ENCODE data around the gene RCC1. TPM values are rescaled to one million over a fixed set of nuclear protein-coding genes. Genes with fewer than 3 reads are reported as not detected.
"Not testable (repeated sequence)": the region's sequence is repeated elsewhere in the genome, so short reads cannot be mapped to it uniquely, and the experiment has no call there.

RCC1 gene
- polyA plus RNA-seq, 1 experiment = 41.5 TPM

DNA sequence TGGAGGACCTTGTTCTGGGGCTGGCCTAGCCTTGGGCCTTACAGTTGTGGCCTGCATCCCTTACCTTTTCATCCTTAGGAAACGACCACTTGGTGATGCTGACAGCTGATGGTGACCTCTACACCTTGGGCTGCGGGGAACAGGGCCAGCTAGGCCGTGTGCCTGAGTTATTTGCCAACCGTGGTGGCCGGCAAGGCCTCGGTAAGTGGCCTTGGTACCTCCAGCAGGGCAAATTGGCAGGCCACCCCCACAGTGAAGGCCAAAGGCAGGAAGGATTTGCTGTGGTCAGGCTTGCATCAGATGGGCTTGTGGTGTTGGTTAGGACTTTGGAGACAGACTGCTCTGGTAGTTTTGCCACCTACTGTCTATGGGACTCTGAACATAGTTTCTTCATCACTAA lies 29.3 kb downstream of the RCC1 start:
- ChIA-PET CTCF (no interaction called here), POLR2A (no interaction called here)
- H3K4me3 ChIP-seq (ENCODE audit: low read depth, low read length) = no peak overlapping the region
- peaks cover 20% of the 10 kb centered on the region for H3K36me3 ChIP-seq (ENCODE audit: control insufficient read depth, insufficient read depth, low read length)
- DNase-seq (ENCODE audit: low read depth) = no peak
- TF ChIP-seq, protein P1, sequence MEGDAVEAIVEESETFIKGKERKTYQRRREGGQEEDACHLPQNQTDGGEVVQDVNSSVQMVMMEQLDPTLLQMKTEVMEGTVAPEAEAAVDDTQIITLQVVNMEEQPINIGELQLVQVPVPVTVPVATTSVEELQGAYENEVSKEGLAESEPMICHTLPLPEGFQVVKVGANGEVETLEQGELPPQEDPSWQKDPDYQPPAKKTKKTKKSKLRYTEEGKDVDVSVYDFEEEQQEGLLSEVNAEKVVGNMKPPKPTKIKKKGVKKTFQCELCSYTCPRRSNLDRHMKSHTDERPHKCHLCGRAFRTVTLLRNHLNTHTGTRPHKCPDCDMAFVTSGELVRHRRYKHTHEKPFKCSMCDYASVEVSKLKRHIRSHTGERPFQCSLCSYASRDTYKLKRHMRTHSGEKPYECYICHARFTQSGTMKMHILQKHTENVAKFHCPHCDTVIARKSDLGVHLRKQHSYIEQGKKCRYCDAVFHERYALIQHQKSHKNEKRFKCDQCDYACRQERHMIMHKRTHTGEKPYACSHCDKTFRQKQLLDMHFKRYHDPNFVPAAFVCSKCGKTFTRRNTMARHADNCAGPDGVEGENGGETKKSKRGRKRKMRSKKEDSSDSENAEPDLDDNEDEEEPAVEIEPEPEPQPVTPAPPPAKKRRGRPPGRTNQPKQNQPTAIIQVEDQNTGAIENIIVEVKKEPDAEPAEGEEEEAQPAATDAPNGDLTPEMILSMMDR (IDR thresholded peaks at IDR 0.05; ENCODE audit: insufficient read depth, low read depth, low read length) = no peak
- no peaks in the 10 kb centered on the region for H3K27me3 ChIP-seq (ENCODE audit: control insufficient read depth, insufficient read depth, low read length)

DNA sequence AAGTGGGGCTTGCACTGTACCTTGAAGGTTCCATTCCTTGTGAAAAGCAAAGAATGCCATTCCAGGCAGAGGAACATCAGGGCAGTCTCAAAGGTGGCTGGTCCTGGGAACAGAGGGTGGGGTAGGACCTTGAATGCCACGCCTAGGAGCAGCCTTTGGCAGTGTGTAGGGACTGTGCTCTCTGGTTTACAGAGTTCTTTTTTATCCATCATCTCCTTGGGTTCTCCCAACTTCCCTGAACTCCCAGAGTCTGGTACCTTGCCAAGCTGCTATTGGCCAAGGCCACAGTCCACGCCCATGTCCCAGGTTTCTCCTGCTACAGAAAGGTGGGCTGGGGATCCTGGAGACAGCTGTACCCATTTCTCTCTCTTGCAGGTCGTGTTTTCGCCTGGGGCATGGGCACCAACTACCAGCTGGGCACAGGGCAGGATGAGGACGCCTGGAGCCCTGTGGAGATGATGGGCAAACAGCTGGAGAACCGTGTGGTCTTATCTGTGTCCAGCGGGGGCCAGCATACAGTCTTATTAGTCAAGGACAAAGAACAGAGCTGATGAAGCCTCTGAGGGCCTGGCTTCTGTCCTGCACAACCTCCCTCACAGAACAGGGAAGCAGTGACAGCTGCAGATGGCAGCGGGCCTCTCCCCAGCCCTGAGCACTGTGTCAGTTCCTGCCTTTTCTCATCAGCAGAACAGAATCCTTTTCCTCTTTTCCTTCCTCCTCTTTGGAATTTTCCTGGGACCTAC lies 31.8 kb downstream of the RCC1 start:
- no peaks in the 10 kb centered on the region for H3K27me3 ChIP-seq (ENCODE audit: control insufficient read depth, insufficient read depth, low read length)
- POLR2A ChIA-PET = interaction anchor here (0.5 kb wide), 1 partner anchor 106 kb away, joined by 5 read pairs; no protein-coding TSS in a partner anchor
- DNase-seq (ENCODE audit: low read depth) = no peak
- CTCF ChIA-PET = interaction anchor here (0.6 kb wide), 1 partner anchor 15 kb away, joined by 3 read pairs; no protein-coding TSS in a partner anchor
- H3K36me3 ChIP-seq (ENCODE audit: control insufficient read depth, insufficient read depth, low read length) = peaks cover 13% of the 10 kb centered on the region
- TF ChIP-seq, protein P1 (IDR thresholded peaks at IDR 0.05; ENCODE audit: insufficient read depth, low read depth, low read length) = no peak
- H3K4me3 ChIP-seq (ENCODE audit: low read depth, low read length) = no peak overlapping the region

DNA sequence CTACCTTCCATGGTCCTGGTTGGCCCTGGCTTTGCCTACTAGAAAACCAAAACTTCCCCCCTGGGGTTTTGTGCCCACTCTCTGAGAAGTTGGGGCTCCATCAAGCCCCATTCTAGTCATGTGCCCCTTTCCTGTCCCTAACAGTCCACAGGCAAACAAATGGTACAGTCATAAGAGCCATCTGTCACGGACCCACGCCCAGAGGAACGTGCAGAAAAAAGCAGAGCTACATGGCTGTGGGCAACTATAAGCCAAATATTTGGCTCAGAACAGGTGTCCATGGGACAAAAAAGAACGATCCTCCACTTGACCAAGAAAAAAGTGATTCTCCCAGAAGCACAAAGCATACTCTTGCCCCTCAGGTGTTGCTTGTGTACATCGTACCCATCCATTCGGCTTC lies 32.4 kb downstream of the RCC1 start:
- no peak overlapping the region for H3K4me3 ChIP-seq (ENCODE audit: low read depth, low read length)
- no peak for DNase-seq (ENCODE audit: low read depth)
- POLR2A ChIA-PET = no interaction called here
- CTCF ChIA-PET = interaction anchor here (1.6 kb wide), 1 partner anchor 64 kb away, joined by 4 read pairs; no protein-coding TSS in a partner anchor
- no peaks in the 10 kb centered on the region for H3K27me3 ChIP-seq (ENCODE audit: control insufficient read depth, insufficient read depth, low read length)
- TF ChIP-seq, protein P1 (IDR thresholded peaks at IDR 0.05; ENCODE audit: insufficient read depth, low read depth, low read length) = no peak
- peaks cover 13% of the 10 kb centered on the region for H3K36me3 ChIP-seq (ENCODE audit: control insufficient read depth, insufficient read depth, low read length)

DNA sequence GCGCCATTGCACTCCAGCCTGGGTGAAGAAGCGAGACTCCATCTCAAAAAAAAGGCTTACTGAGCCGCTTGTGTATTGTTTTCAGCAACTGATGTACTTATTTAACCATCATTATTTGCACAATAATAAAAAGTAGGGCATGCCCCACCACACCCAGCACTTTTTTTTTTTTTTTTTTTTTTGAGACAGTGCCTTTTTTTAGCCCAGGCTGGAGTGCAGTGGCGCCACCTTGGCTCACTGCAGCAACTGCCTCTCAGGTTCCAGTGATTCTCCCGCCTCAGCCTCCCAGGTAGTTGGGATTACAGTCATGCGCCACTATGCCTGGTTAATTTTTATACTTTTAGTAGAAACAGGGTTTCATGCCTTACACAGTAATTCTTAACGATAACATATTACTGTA lies 34.8 kb downstream of the RCC1 start:
- no peak for DNase-seq (ENCODE audit: low read depth)
- TF ChIP-seq, protein P1 (IDR thresholded peaks at IDR 0.05; ENCODE audit: insufficient read depth, low read depth, low read length) = peak; percentile 31; the same call in 1 of the 2 replicates
- CTCF ChIA-PET = interaction anchor here (0.6 to 1.0 kb wide), 2 partner anchors 12 to 135 kb away, joined by 3 read pairs; partner anchors contain the start of gene TRNAU1AP
- peaks cover 9% of the 10 kb centered on the region for H3K36me3 ChIP-seq (ENCODE audit: control insufficient read depth, insufficient read depth, low read length)
- no peak overlapping the region for H3K4me3 ChIP-seq (ENCODE audit: low read depth, low read length)
- H3K27me3 ChIP-seq (ENCODE audit: control insufficient read depth, insufficient read depth, low read length) = no peaks in the 10 kb centered on the region
- POLR2A ChIA-PET = no interaction called here

DNA sequence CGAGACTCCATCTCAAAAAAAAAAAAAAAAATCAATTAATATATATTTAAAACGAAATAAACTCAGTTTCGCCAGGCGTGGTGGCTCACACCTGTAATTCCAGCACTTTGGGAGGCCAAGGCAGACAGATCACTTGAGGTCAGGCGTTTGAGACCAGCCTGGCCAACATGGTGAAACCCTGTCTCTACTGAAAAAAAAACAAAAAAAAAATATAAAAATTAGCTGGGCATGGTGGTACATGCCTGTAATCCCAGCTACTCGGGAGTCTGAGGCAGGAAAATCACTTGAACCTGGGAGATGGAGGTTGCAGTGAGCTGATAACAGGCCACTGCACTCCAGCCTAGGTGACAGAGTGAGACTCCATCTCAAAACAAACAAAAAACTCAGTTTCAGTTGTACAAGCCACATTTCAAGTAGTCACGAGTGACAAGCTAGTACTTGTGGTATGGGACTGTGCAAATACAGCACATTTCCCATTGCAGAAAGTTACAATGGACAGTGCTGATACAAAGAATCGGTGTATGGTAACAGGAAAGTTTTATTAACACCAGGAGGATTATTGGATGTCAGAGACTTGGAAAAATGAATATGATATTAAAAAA lies 35.7 kb downstream of the RCC1 start:
- H3K27me3 ChIP-seq (ENCODE audit: control insufficient read depth, insufficient read depth, low read length); POLR2A ChIA-PET: not testable (repeated sequence)
- CTCF ChIA-PET = interaction anchor here (1.0 kb wide), 1 partner anchor 10 kb away, joined by 3 read pairs; no protein-coding TSS in a partner anchor

More for the DNA sequence above, 35.7 kb downstream of the RCC1 start:
- not testable (repeated sequence) for H3K36me3 ChIP-seq (ENCODE audit: control insufficient read depth, insufficient read depth, low read length); DNase-seq (ENCODE audit: low read depth); H3K4me3 ChIP-seq (ENCODE audit: low read depth, low read length)

Data from BJ (cell line).